ENCODE measurements around the gene DLG1. TPM values are rescaled to one million over a fixed set of nuclear protein-coding genes. Genes with fewer than 3 reads are reported as not detected.

The DLG1 gene
- total and polyA plus RNA-seq, 2 of the 4 experiments (the other 2 are of a cell fraction): 21.2 to 57.7 TPM

DNA sequence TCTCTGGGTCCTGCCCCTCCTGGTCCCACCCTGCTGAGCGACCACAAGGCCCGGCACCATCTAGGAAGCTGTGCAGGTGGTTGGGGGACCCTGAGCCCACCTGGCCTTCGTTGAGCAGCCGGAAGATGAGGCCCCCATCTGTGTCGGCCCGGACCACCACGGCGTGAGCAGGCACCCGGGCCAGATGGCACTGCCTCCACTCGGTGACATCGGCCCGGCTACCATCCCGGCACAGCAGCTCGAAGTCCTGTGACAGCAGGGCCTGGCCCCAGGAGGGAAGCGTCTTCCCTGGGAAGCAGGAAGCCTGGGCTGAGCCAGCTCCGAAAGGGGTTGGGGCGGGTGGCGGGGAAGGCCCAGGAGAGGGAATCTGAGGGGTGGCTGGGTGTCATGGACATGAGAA lies 281.4 kb downstream of the DLG1 start:
- WGBS, 2 experiments (ENCODE audit: extremely low coverage in 2 of 2, insufficient read length in 1 of 2): 90% methylated on average over 14 of the region's 18 CpGs; no CpG with 5 or more reads in 1 of the 2 experiments
- in situ Hi-C loops (cut with MboI; ENCODE audit: low sequenced_read_pairs): no loop called here
- POLR2A ChIA-PET (ENCODE audit: unreplicated experiment): no interaction called here

More for the DNA sequence above, 281.4 kb downstream of the DLG1 start:
- H2BK5ac ChIP-seq (ENCODE audit: low read depth, low read length, poor library complexity, severe bottlenecking): no peak overlapping the region
- dilution Hi-C loops (cut with HindIII; ENCODE audit: low sequenced_read_pairs, unreplicated experiment) (no loop called here), intact Hi-C loops (cut with micrococcal nuclease) (no loop called here)
- H3K9ac ChIP-seq (ENCODE audit: low read depth, low read length): no peak overlapping the region
- H3K36me3 ChIP-seq (ENCODE audit: control insufficient read depth, insufficient read depth, low read length): no peaks in the 10 kb centered on the region
- no peak overlapping the region for H2AK5ac ChIP-seq (ENCODE audit: low read depth, low read length)
- H4K91ac ChIP-seq (ENCODE audit: insufficient read depth, low read depth, low read length): no peak overlapping the region
- no peak overlapping the region for H2BK120ac ChIP-seq (ENCODE audit: low read depth, low read length)
- H3K9me1 ChIP-seq (ENCODE audit: insufficient read depth, low read length): no peaks in the 10 kb centered on the region
- peaks cover 37% of the 10 kb centered on the region for H3K27me3 ChIP-seq (ENCODE audit: control insufficient read depth, insufficient read depth, low read length)
- H3K23ac ChIP-seq (ENCODE audit: low read depth, low read length): no peak overlapping the region
- H3K27ac ChIP-seq (ENCODE audit: insufficient read depth, low read length): no peak overlapping the region
- TF ChIP-seq CHD1 (IDR thresholded peaks at IDR 0.05; ENCODE audit: low read depth, low read length): no peak
- no peak for TF ChIP-seq RAD21 (IDR thresholded peaks at IDR 0.05; ENCODE audit: low read length)
- TF ChIP-seq, protein P1, sequence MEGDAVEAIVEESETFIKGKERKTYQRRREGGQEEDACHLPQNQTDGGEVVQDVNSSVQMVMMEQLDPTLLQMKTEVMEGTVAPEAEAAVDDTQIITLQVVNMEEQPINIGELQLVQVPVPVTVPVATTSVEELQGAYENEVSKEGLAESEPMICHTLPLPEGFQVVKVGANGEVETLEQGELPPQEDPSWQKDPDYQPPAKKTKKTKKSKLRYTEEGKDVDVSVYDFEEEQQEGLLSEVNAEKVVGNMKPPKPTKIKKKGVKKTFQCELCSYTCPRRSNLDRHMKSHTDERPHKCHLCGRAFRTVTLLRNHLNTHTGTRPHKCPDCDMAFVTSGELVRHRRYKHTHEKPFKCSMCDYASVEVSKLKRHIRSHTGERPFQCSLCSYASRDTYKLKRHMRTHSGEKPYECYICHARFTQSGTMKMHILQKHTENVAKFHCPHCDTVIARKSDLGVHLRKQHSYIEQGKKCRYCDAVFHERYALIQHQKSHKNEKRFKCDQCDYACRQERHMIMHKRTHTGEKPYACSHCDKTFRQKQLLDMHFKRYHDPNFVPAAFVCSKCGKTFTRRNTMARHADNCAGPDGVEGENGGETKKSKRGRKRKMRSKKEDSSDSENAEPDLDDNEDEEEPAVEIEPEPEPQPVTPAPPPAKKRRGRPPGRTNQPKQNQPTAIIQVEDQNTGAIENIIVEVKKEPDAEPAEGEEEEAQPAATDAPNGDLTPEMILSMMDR (conservative IDR thresholded peaks at IDR 0.05; ENCODE audit: low read depth, low read length): no peak
- TF ChIP-seq POLR2A (IDR thresholded peaks at IDR 0.05; ENCODE audit: low read depth, low read length): no peak
- no peak for TF ChIP-seq USF2 (IDR thresholded peaks at IDR 0.05; ENCODE audit: low read depth, low read length)
- TF ChIP-seq RCOR1 (IDR thresholded peaks at IDR 0.05; ENCODE audit: insufficient replicate concordance, low read length): no peak
- no peak for TF ChIP-seq BHLHE40 (IDR thresholded peaks at IDR 0.05; ENCODE audit: low read depth, low read length)
- H2BK15ac ChIP-seq (ENCODE audit: low read depth, low read length): no peak overlapping the region
- no peaks in the 10 kb centered on the region for H4K20me1 ChIP-seq (ENCODE audit: insufficient read depth, low read length)
- no peak overlapping the region for H2AK9ac ChIP-seq (replicated peaks; ENCODE audit: low read depth, low read length, poor library complexity)
- no TSS peak for BruUV-seq (replicated peaks)
- H2BK20ac ChIP-seq (ENCODE audit: low read depth, low read length): no peak overlapping the region
- ATAC-seq (ENCODE audit: low read depth) (no peak), DNase-seq (no peak)
- peaks cover 2% of the 10 kb centered on the region; the same call in 1 of the 2 replicates for H3K9me3 ChIP-seq (ENCODE audit: control insufficient read depth, insufficient read depth, low read length)
- H3K4me1 ChIP-seq (ENCODE audit: control insufficient read depth, insufficient read depth, low read length): no peaks in the 10 kb centered on the region
- no peak overlapping the region for H4K5ac ChIP-seq (ENCODE audit: low read depth, low read length)
- H2AFZ ChIP-seq (replicated peaks; ENCODE audit: low read length, poor library complexity): no peak overlapping the region
- no peak overlapping the region for H3K4me3 ChIP-seq (ENCODE audit: insufficient read depth, low read depth, low read length)
- CTCF ChIA-PET: no interaction called here
- H3K4ac ChIP-seq (ENCODE audit: low read depth, low read length): no peak overlapping the region
- no peaks in the 10 kb centered on the region for H3K79me1 ChIP-seq (ENCODE audit: low read depth in 1 of 2, low read length in 2 of 2)
- H4K8ac ChIP-seq (ENCODE audit: low read depth in 2 of 2, low read length in 2 of 2): no peak overlapping the region
- H3K14ac ChIP-seq (replicated peaks; ENCODE audit: low read depth, low read length): no peak overlapping the region
- no peak overlapping the region for H3K4me2 ChIP-seq (ENCODE audit: low read depth, low read length)
- no peak overlapping the region for H3K18ac ChIP-seq (ENCODE audit: low read depth, low read length)
- no peak overlapping the region for H3K56ac ChIP-seq (ENCODE audit: extremely low read depth, insufficient read depth, low read length)

Data from IMR-90 (cell line).